ENCODE measurements around the gene SLC2A1. TPM values are rescaled to one million over a fixed set of nuclear protein-coding genes. Genes with fewer than 3 reads are reported as not detected.

Gene SLC2A1
- total RNA-seq, 1 donor from 2014 or later: 506 TPM

- H3K27me3 ChIP-seq (ENCODE audit: insufficient read depth, low read length): no peaks in the 10 kb centered on the region
- peaks cover 19% of the 10 kb centered on the region for H3K9me3 Mint-ChIP-seq (ENCODE audit: unreplicated experiment)
- H3K4me1 Mint-ChIP-seq (ENCODE audit: low read depth, unreplicated experiment): no peaks in the 10 kb centered on the region
- H3K36me3 ChIP-seq (ENCODE audit: insufficient read depth, low read length): no peaks in the 10 kb centered on the region
- no peak overlapping the region for H3K4me2 ChIP-seq (ENCODE audit: low read length)
- H3K9ac ChIP-seq (ENCODE audit: low read length): no peak overlapping the region
- DNase-seq (ENCODE audit: low read depth) (no peak), FAIRE-seq (no peak)
- H3K4me3 ChIP-seq (ENCODE audit: insufficient read depth, low read depth, low read length): no peak overlapping the region
- H3K27ac ChIP-seq (ENCODE audit: low read depth, low read length): no peak overlapping the region
- no peaks in the 10 kb centered on the region for H3K4me1 ChIP-seq (ENCODE audit: insufficient read depth, low read length)
- no peak overlapping the region for H3K27ac Mint-ChIP-seq (ENCODE audit: unreplicated experiment)
- H3K27me3 Mint-ChIP-seq (ENCODE audit: low read depth, unreplicated experiment): no peaks in the 10 kb centered on the region
- H4K20me1 ChIP-seq (ENCODE audit: insufficient read depth, low read length): no peaks in the 10 kb centered on the region
- no peak overlapping the region for H2AFZ ChIP-seq (ENCODE audit: low read depth, low read length)
- TF ChIP-seq EZH2 (IDR thresholded peaks at IDR 0.05; ENCODE audit: insufficient read depth, low read length) (no peak), CTCF (IDR thresholded peaks at IDR 0.05; ENCODE audit: insufficient read depth, low read depth, low read length) (no peak)
- peaks cover 2% of the 10 kb centered on the region for H3K36me3 Mint-ChIP-seq (ENCODE audit: low read depth, unreplicated experiment)
- H3K79me2 ChIP-seq (ENCODE audit: insufficient read depth, low read length): no peaks in the 10 kb centered on the region
- H3K4me3 Mint-ChIP-seq (ENCODE audit: unreplicated experiment): peak overlapping the region; percentile 45
- H3K9me3 ChIP-seq (ENCODE audit: insufficient read depth, low read depth, low read length): peaks cover 5% of the 10 kb centered on the region
These were observed 43.2 kb downstream of the SLC2A1 start for GRCh38 chr1:42915456-42915855.

GRCh38 chr1:42914092-42914627 lies 44.5 kb downstream of the SLC2A1 start:
- no peaks in the 10 kb centered on the region for H3K36me3 ChIP-seq (ENCODE audit: insufficient read depth, low read length)
- no peaks in the 10 kb centered on the region for H3K4me1 ChIP-seq (ENCODE audit: insufficient read depth, low read length)
- Mint-ChIP-seq H3K4me3 (ENCODE audit: unreplicated experiment) (peak overlapping the region; percentile 2), H3K36me3 (ENCODE audit: low read depth, unreplicated experiment) (peaks cover 2% of the 10 kb centered on the region), H3K27ac (ENCODE audit: unreplicated experiment) (no peak overlapping the region), H3K9me3 (ENCODE audit: unreplicated experiment) (peaks cover 19% of the 10 kb centered on the region), H3K4me1 (ENCODE audit: low read depth, unreplicated experiment) (no peaks in the 10 kb centered on the region), H3K27me3 (ENCODE audit: low read depth, unreplicated experiment) (no peaks in the 10 kb centered on the region)
- no peak overlapping the region for H3K27ac ChIP-seq (ENCODE audit: low read depth, low read length)
- H4K20me1 ChIP-seq (ENCODE audit: insufficient read depth, low read length): no peaks in the 10 kb centered on the region
- no peak for DNase-seq (ENCODE audit: low read depth)
- no peaks in the 10 kb centered on the region for H3K79me2 ChIP-seq (ENCODE audit: insufficient read depth, low read length)
- no peak overlapping the region for H2AFZ ChIP-seq (ENCODE audit: low read depth, low read length)
- H3K9me3 ChIP-seq (ENCODE audit: insufficient read depth, low read depth, low read length): peaks cover 5% of the 10 kb centered on the region
- TF ChIP-seq EZH2 (IDR thresholded peaks at IDR 0.05; ENCODE audit: insufficient read depth, low read length) (no peak), CTCF (IDR thresholded peaks at IDR 0.05; ENCODE audit: insufficient read depth, low read depth, low read length) (no peak)
- FAIRE-seq: no peak
- H3K9ac ChIP-seq (ENCODE audit: low read length): no peak overlapping the region
- H3K4me3 ChIP-seq (ENCODE audit: insufficient read depth, low read depth, low read length): no peak overlapping the region
- no peaks in the 10 kb centered on the region for H3K27me3 ChIP-seq (ENCODE audit: insufficient read depth, low read length)
- H3K4me2 ChIP-seq (ENCODE audit: low read length): no peak overlapping the region

DNA sequence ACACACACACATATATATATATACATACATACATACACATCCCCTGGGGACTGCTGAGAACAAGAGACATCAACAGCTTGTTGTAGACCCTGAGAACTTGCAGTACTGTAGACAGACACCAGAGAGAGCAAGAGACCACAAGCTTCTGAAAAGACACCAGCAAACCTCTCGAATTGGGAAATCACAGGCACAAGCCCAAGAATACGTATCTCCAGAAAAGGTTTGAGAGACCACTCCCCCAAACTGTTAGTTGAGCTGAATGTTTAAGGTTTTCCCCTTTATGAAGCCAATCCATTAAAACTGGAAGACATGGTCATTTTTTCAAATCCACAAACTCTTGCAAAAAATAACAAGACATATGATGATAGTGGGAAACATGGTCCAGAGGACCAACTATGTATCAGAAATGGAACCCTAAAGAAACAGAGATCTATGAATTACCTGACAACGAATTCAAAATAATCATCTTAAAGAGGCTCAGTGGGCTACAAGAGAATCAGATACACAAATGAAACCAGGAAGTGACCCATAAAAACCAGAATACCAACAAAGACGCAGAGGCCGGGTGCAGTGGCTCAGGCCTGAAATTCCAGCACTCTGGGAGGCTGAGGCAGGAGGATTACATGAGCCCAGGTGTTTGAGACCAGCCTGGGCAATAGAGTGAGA lies 45.1 kb downstream of the SLC2A1 start:
- FAIRE-seq: no peak
- H3K9me3 Mint-ChIP-seq (ENCODE audit: unreplicated experiment): peaks cover 19% of the 10 kb centered on the region
- Histone ChIP-seq H4K20me1 (ENCODE audit: insufficient read depth, low read length) (no peaks in the 10 kb centered on the region), H3K9ac (ENCODE audit: low read length) (no peak overlapping the region), H2AFZ (ENCODE audit: low read depth, low read length) (no peak overlapping the region), H3K27ac (ENCODE audit: low read depth, low read length) (no peak overlapping the region), H3K4me2 (ENCODE audit: low read length) (no peak overlapping the region), H3K79me2 (ENCODE audit: insufficient read depth, low read length) (no peaks in the 10 kb centered on the region), H3K27me3 (ENCODE audit: insufficient read depth, low read length) (no peaks in the 10 kb centered on the region), H3K4me3 (ENCODE audit: insufficient read depth, low read depth, low read length) (no peak overlapping the region), H3K36me3 (ENCODE audit: insufficient read depth, low read length) (no peaks in the 10 kb centered on the region), H3K4me1 (ENCODE audit: insufficient read depth, low read length) (no peaks in the 10 kb centered on the region), H3K9me3 (ENCODE audit: insufficient read depth, low read depth, low read length) (peaks cover 5% of the 10 kb centered on the region)
- no peaks in the 10 kb centered on the region for H3K27me3 Mint-ChIP-seq (ENCODE audit: low read depth, unreplicated experiment)
- peaks cover 2% of the 10 kb centered on the region for H3K36me3 Mint-ChIP-seq (ENCODE audit: low read depth, unreplicated experiment)
- TF ChIP-seq CTCF (IDR thresholded peaks at IDR 0.05; ENCODE audit: insufficient read depth, low read depth, low read length) (peak; percentile 78), EZH2 (IDR thresholded peaks at IDR 0.05; ENCODE audit: insufficient read depth, low read length) (no peak)
- H3K4me1 Mint-ChIP-seq (ENCODE audit: low read depth, unreplicated experiment): no peaks in the 10 kb centered on the region
- peak; percentile 57 for DNase-seq (ENCODE audit: low read depth)
- no peak overlapping the region for H3K4me3 Mint-ChIP-seq (ENCODE audit: unreplicated experiment)
- peak overlapping the region; percentile 53 for H3K27ac Mint-ChIP-seq (ENCODE audit: unreplicated experiment)
